Activated CD4-positive, alpha-beta T cell treated with anti-CD3 and anti-CD28 coated beads, Interleukin-2, amount 50 U/mL, for 16 hours (primary cell): ENCODE measurements around the gene CRHR2.
"Not testable (repeated sequence)": the region's sequence is repeated elsewhere in the genome, so short reads cannot be mapped to it uniquely, and the experiment has no call there.

ENCODE experiments used
- DNase-seq: peaks from one replicate; pipeline ENCODE4 v3.0.0-alpha.2; 2020

CRHR2 gene

DNA sequence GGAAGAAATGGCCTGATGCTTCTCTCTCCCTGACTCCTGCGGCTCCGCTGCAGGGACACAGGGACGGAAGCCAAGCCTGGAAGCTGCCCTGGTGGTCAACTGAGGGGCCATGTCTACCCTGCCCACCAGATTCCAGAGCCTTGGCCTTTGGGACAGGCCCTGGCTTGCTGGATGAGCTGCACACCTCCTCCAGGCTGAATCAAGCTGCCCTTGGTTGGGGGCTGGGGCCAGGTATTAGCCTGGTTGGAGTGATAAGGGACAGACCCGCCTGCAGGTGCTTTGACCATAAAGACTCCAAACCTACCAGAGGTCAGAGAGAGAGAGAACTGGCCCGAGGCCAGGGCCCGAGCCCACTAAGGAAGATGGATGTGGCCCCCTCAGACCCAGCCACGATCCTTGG, 30.1 kb downstream of the CRHR2 start:
- no peak for DNase-seq

DNA sequence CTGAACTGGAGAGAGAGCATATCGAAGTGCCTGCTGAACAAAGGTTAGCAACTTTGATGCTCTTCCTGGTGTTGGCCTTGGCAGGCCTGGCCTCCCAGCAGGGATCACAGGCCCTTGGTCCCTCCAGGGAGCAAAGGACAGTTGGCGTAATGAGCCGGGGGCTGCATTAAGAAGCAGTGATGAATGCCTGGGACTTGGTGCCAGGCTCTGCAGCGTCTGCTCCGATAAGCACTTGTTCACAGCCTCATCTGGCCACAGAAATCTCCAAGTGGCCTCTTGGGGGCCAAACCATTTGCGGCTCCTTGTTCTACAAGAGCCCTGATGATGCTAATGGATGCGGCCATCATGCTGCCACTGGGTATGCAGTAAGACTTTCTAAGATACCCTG, 31.8 kb downstream of the CRHR2 start:
- DNase-seq: no peak

- DNase-seq: no peak
Observed at GRCh38 chr7:30649717-30650420, 32.4 kb downstream of the CRHR2 start.

- DNase-seq: no peak
Observed at GRCh38 chr7:30648744-30649540, 33.3 kb downstream of the CRHR2 start.

DNA sequence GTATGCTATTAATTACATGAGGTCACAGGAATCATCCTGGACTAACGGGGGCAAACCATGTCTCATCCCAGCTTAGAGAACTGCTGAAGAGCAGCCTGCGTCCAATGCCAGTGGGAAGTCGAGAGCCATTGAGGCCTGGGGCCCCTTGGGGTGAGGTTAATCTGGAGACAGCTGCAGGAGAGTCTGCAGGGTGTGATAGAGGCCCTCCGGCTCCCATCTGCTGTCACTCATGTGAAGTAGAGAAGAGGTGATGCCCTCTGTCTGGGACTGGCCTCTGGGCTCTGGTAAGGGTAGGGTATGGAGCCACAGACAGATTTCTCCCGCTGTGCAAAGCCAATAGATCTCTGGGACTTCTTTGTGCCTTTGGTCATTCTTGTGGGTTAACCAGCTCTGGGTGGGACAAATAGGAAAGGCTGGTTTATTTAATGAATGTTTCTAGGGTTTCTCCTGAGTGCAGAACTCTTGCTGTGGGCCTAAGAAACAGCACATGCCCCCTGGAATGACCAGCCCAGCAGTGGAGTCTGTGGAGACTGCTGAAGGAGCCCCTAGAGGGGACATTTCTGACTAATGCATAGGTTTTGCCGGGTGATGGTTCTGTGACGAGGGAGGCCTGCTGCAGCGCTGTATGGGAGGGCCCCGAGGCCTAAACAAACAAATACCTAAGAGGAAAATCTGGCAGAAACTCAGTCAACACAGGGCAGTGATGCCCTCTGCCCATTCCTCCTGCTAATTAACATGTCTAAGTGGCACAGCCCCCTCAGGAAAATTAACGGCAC, 34.5 kb downstream of the CRHR2 start:
- no peak for DNase-seq

DNA sequence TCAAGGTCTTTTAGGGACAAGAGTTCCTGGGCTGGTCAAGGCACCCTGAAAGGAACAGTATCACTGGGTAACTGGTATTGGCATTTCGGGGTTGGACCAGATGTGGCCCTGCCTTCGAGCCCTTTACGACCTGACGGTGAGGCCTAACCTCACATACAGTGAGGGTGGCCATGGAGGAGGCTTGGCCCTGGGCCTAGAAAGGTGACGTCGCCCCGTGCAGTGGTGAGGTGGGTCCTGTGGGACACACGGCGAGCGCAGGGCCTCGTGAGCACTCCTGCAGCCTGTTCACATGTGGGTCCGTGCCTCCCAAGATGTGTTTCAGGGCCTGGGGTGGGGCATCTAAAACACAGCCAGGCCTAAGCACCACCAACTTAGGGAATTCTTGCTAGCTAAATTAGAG, 36.1 kb downstream of the CRHR2 start:
- DNase-seq: no peak

DNA sequence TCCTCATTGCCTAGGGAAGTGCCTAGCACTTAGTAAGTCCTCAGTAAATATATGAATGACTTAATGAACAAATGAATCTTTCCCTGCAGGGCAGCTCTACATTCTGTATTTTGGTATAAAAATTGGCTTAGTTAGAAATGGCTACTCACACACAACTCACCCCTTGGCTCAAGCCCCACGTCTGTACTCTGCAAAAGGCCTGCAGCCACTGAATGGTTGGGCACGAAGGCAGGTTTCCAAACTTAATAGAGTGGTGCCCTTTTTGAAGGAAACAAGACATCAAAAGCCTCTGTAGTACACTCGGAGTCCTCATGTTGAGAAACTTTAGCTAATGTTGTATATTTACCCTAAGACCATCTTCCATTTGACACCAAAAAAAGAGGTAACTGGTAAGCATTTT, 36.6 kb downstream of the CRHR2 start:
- no peak for DNase-seq

DNA sequence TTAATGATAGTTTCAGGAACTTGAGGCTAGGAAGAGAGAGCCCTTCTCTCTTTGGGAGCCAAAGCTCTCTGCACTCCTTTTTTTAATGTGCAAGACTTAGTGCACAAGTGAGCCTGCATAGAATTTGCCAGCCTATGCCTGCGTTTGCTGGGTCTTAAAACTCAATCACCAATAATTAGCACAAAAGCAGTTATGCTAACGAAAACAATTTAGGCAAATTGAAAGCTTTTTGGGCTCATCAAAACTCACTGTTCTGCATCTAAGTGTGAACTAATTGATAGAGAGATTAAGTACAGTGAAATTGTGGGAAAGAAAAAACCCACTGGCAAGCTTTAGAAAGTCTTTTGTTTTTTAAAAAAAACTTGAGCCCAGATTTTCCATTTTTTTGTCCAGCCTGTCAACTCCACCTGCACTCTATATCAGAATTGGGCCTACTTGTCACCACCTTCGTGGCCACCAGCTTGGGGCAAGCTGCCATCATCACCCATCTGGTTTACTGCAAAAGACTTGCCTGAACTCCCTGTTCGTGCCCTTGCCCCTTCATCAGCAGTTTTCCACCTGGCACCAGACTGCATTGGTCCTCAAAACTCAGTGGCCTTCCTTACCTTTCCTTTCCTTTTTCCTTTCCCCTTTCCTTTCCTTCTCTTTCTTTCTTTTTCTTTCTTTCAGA, 37.8 kb downstream of the CRHR2 start:
- DNase-seq: no peak

GRCh38 chr7:30642789-30643188, 39.5 kb downstream of the CRHR2 start:
- no peak for DNase-seq

DNA sequence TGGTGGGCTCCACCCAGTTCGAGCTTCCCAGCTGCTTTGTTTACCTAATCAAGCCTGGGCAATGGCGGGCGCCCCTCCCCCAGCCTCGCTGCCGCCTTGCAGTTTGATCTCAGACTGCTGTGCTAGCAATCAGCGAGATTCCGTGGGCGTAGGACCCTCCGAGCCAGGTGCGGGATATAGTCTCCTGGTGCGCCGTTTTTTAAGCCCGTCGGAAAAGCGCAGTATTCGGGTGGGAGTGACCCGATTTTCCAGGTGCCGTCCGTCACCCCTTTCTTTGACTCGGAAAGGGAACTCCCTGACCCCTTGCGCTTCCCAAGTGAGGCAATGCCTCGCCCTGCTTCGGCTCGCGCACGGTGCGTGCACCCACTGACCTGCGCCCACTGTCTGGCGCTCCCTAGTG, 39.9 kb downstream of the CRHR2 start:
- DNase-seq: not testable (repeated sequence)

- DNase-seq: no peak
Observed at GRCh38 chr7:30635798-30636197, 46.5 kb downstream of the CRHR2 start.

DNA sequence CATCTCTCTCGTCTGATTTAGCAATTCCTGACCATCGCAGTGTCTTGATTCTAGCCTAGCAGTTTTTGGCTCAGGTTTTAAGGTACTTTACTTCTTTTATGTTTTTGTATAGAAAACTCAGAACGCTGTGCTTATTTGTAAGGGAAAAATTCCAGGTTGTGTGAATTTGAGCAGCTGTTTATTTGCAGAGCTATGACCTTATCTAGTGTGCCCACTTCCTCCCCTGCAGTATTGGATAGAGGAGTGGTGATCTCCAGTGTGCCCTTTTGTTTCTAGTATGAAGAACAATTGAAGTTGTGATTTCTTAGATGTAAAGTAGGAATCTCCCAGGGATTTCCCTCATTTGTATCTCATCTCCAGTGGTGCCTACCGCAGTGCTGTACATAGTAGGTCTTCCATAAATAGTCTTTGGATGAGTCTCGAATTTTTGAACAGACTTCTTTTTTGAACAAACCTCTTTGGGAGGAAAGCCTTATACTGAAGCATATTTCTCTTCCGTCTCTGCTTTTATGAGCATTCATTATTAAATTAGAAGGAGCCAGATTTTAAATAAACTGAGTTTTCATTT, 47.5 kb downstream of the CRHR2 start:
- no peak for DNase-seq

DNA sequence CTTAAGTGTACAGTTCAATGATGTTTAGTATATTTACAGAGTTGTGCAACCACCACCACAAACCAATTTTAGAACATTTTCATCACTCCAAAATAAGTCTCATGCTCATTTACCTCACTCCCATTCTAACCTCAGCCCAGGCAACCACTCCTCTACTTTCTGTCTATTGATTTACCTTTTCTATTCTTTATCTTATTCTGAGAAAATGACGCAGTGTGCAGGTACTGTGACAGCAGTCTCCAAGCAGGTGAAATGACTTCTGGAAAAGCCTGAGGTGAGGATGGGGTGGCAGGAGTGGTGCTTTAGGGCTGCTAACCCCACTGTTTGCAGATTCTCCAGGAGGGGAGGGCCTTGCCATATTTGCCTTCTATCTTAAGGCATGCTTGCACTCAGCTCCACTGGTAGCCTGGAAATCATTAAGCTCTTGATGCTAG, 48.0 kb downstream of the CRHR2 start:
- DNase-seq: no peak

DNA sequence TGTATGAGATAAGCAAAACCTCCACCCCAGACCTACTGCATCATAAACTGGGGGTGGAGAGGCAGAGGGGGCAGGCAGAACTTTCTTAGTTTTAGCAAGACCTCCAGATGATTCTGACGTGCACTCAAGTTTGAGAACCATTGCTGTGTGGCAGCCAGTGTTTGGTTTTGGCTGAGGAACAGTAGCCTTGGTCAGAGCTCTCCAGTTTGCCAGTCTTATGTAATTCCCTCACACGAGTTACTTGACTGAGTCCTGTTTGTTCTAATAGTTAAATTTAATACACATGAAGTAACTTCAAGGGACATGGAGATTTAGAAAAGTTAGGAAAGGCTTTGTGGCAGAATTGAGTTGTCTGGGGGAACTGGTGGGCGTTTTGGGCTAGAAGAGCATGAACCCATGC, 49.0 kb downstream of the CRHR2 start:
- no peak for DNase-seq

DNA sequence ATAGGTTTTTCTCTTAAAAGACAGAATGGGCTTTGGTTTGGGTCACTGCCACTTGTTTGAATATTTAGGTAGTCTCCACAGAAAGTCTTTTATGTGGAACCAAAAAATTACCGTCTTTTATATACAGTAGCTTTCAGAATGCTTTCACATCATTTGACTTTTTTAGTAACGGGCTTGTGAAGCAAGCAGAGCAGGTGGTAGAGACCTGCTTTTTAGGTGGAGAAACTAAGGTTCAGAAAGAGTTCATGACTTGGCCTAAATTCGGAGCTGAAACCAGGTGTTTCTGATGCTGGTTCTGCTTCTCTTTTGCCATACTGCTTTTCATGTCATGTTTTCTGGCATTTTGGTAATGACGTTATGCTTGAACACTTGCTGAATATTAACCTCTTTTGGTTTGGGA, 51.3 kb downstream of the CRHR2 start:
- no peak for DNase-seq

- peak; percentile 37 for DNase-seq
Observed at GRCh38 chr7:30627026-30627425, 55.2 kb downstream of the CRHR2 start.

- no peak for DNase-seq
Observed at GRCh38 chr7:30625283-30625682, 57.0 kb downstream of the CRHR2 start.

DNA sequence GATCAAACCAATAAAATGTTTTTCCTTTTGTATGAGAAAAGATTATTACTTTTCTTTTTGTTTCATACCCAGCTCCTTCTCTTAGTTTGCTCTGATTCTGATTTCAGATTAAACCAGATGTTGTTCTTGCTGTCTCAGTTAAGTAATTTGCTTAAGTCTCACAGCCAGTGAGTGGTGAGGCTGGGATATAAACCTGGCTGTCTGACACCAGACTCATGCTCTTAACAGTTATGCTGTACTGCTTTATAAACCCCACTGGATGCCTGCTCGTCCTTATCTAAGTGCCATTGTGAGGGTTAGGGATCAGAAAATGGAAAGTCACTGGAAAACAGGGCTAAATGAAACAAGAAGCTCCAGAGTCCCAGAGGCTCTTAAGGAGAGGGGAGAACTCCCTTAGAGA, 63.3 kb downstream of the CRHR2 start:
- no peak for DNase-seq

- no peak for DNase-seq
Observed at GRCh38 chr7:30618080-30618676, 64.1 kb downstream of the CRHR2 start.

GRCh38 chr7:30617359-30617758, 64.9 kb downstream of the CRHR2 start:
- no peak for DNase-seq

GRCh38 chr7:30616318-30616717, 65.9 kb downstream of the CRHR2 start:
- DNase-seq: no peak
